Parathyroid adenoma (tissue), 2 donors: ENCODE data around the gene LRRC7.

Source experiments
- H2AFZ ChIP-seq: fragments of 300-600 bp; sonication (generic); one replicate; pipeline ENCODE4 v1.7.0; 2017; ENCODE audit warnings: antibody characterized with exemption, mild to moderate bottlenecking
- H3K27ac ChIP-seq: fragments of 300-600 bp; sonication (generic); one replicate; pipeline ENCODE4 v1.7.0; 2017
- H3K27me3 ChIP-seq: fragments of 300-600 bp; sonication (generic); one replicate; pipeline ENCODE4 v1.7.0; 2017; ENCODE audit warnings: low read length; ENCODE audit not compliant: control insufficient read depth, insufficient read depth
- H3K36me3 ChIP-seq: fragments of 300-600 bp; sonication (generic); one replicate; pipeline ENCODE4 v1.7.0; 2017; ENCODE audit warnings: low read length; ENCODE audit not compliant: control insufficient read depth, insufficient read depth
- H3K4me1 ChIP-seq: fragments of 300-600 bp; sonication (generic); one replicate; pipeline ENCODE4 v1.7.0; 2017; ENCODE audit warnings: control low read depth
- H3K4me2 ChIP-seq: fragments of 300-600 bp; sonication (generic); one replicate; pipeline ENCODE4 v1.7.0; 2017; ENCODE audit warnings: low read length
- H3K4me3 ChIP-seq: fragments of 300-600 bp; sonication (generic); one replicate; pipeline ENCODE4 v1.7.0; 2017; ENCODE audit warnings: low read depth, low read length
- H3K79me2 ChIP-seq: fragments of 300-600 bp; sonication (generic); one replicate; pipeline ENCODE4 v1.7.0; 2017; ENCODE audit warnings: control low read depth
- H3K9ac ChIP-seq: fragments of 300-600 bp; sonication (generic); one replicate; pipeline ENCODE4 v1.7.0; 2017; ENCODE audit warnings: mild to moderate bottlenecking
- H3K9me3 ChIP-seq: fragments of 300-600 bp; sonication (generic); one replicate; pipeline ENCODE4 v1.7.0; 2017; ENCODE audit warnings: low read length; ENCODE audit not compliant: control insufficient read depth
- TF ChIP-seq, protein P1 (sequence below): fragments of 300-600 bp; sonication (generic); IDR thresholded peaks from one replicate; pipeline ENCODE4 v1.7.0; 2017; ENCODE audit warnings: antibody characterized with exemption, mild to moderate bottlenecking
- donor health status: primary hyperparathyroidism.

The LRRC7 gene

DNA sequence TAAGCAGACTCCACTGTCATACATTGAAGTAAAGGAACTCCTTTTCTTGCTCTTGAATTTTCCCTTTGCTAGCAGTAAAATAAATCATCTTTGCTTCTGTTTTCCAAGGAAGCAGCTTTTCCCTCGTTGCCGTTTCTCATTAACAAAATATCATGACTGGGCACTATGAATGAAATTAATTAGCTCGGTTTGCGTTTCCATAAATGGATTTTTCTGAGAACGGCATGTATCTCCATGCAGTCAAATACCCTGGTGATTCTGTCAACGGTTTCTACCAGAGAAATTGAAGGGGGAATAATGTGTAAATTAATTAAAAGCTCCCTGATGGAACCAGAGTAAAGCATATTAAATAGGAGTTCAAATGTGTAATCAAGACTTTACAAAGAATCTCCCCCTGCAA lies 372.5 kb downstream of the LRRC7 start:
- H3K27ac ChIP-seq, result no peak overlapping the region
- no peaks in the 10 kb centered on the region for H3K36me3 ChIP-seq
- no peak overlapping the region for H3K4me2 ChIP-seq
- no peaks in the 10 kb centered on the region for H3K27me3 ChIP-seq
- H3K79me2 ChIP-seq, result no peaks in the 10 kb centered on the region
- no peak overlapping the region for H2AFZ ChIP-seq
- no peaks in the 10 kb centered on the region for H3K9me3 ChIP-seq
- TF ChIP-seq, protein P1, sequence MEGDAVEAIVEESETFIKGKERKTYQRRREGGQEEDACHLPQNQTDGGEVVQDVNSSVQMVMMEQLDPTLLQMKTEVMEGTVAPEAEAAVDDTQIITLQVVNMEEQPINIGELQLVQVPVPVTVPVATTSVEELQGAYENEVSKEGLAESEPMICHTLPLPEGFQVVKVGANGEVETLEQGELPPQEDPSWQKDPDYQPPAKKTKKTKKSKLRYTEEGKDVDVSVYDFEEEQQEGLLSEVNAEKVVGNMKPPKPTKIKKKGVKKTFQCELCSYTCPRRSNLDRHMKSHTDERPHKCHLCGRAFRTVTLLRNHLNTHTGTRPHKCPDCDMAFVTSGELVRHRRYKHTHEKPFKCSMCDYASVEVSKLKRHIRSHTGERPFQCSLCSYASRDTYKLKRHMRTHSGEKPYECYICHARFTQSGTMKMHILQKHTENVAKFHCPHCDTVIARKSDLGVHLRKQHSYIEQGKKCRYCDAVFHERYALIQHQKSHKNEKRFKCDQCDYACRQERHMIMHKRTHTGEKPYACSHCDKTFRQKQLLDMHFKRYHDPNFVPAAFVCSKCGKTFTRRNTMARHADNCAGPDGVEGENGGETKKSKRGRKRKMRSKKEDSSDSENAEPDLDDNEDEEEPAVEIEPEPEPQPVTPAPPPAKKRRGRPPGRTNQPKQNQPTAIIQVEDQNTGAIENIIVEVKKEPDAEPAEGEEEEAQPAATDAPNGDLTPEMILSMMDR, result no peak
- no peaks in the 10 kb centered on the region for H3K4me1 ChIP-seq
- no peak overlapping the region for H3K4me3 ChIP-seq
- H3K9ac ChIP-seq, result no peak overlapping the region

DNA sequence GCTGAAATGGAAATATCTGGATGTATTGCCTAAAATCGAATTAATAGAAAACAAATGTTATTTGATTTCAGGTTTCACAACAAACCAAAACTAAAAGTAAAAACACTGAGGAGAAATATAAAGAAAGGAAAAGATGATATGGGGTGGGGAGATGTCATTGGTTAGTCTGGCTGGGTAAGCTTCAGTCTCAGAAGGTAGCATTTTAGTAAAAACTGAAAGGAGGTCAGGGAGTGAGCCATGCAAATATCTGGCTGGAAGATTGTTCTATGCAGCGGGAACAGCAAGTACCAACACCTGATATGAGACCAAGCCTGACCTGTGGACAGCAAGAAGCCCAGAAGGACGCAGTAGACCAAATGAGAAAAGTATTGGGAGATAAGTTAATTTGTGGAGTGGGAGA lies 373.1 kb downstream of the LRRC7 start:
- no peak overlapping the region for H2AFZ ChIP-seq
- no peak overlapping the region for H3K4me3 ChIP-seq
- TF ChIP-seq, protein P1, result no peak
- no peaks in the 10 kb centered on the region for H3K4me1 ChIP-seq
- no peaks in the 10 kb centered on the region for H3K27me3 ChIP-seq
- no peak overlapping the region for H3K9ac ChIP-seq
- no peaks in the 10 kb centered on the region for H3K79me2 ChIP-seq
- H3K27ac ChIP-seq, result no peak overlapping the region
- H3K9me3 ChIP-seq, result no peaks in the 10 kb centered on the region
- H3K36me3 ChIP-seq, result no peaks in the 10 kb centered on the region
- H3K4me2 ChIP-seq, result no peak overlapping the region

DNA sequence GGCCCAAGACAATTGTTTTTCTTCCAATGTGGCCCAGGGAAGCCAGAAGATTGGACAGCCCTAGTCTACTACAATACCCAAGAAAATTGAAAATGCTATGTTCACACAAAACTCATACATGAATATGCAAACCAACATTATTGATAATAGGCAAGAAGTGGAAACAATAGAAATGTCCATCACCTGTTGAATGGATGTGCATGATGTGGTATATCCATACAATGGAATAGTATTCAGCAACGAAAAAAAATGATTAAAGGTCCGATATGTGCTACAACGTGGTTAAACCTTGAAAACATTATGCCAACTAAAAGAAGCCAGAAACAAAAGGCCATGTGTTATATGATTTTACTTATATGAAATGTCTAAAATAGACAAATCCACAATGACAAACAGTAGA lies 375.3 kb downstream of the LRRC7 start:
- Histone ChIP-seq H3K27me3 (no peaks in the 10 kb centered on the region), H3K4me3 (no peak overlapping the region), H3K9me3 (no peaks in the 10 kb centered on the region), H3K79me2 (no peaks in the 10 kb centered on the region), H3K36me3 (no peaks in the 10 kb centered on the region), H3K4me1 (no peaks in the 10 kb centered on the region), H2AFZ (no peak overlapping the region), H3K27ac (no peak overlapping the region), H3K9ac (no peak overlapping the region), H3K4me2 (no peak overlapping the region)
- TF ChIP-seq, protein P1, result no peak

DNA sequence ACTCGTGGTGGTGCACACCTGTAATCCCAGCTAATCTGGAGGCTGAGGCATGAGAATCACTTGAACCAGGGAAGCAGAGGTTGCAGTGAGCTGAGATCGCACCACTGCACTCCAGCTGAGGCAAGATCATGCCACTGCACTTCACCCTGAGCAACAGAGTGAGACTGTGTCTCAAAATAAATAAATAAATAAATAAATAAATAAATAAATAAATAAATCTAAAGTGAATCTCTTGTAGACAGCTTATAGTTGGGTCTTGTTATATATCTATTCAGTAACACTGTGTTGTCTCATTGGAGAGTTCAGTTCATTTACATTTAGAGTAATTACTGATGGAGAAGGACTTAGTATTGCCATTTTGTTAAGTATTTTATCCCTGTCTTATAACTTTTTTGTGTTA lies 379.2 kb downstream of the LRRC7 start:
- H3K79me2 ChIP-seq, result no peaks in the 10 kb centered on the region
- H3K9me3 ChIP-seq, result no peaks in the 10 kb centered on the region
- H3K4me3 ChIP-seq, result no peak overlapping the region
- TF ChIP-seq, protein P1, result no peak
- no peak overlapping the region for H3K4me2 ChIP-seq
- no peak overlapping the region for H3K9ac ChIP-seq
- H3K27ac ChIP-seq, result no peak overlapping the region
- H3K4me1 ChIP-seq, result no peaks in the 10 kb centered on the region
- no peaks in the 10 kb centered on the region for H3K27me3 ChIP-seq
- no peak overlapping the region for H2AFZ ChIP-seq
- no peaks in the 10 kb centered on the region for H3K36me3 ChIP-seq

DNA sequence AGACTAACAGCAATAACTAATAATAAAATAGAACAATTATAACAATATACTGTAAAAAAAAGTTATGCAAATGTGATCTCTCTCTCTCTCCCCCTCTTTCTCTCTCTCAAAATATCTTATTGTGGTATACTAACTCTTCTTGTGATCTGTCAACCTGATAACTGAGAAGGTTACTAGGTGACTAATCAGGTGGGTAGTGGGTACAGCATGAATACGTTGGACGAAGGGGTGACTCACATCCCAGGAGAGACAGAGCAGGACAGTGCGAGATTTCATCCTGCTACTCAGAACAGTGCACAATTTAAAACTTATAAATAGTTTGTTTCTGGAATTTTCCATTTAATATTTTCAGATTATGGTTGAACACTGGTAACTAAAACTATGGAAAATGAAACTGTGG lies 380.1 kb downstream of the LRRC7 start:
- Histone ChIP-seq H3K4me2 (no peak overlapping the region), H3K9ac (no peak overlapping the region), H3K27ac (no peak overlapping the region), H3K4me1 (no peaks in the 10 kb centered on the region), H3K4me3 (no peak overlapping the region), H2AFZ (no peak overlapping the region), H3K27me3 (no peaks in the 10 kb centered on the region), H3K9me3 (no peaks in the 10 kb centered on the region), H3K36me3 (no peaks in the 10 kb centered on the region), H3K79me2 (no peaks in the 10 kb centered on the region)
- TF ChIP-seq, protein P1, result no peak
